Measurements from ENCODE around the gene NTHL1. TPM values are rescaled to one million over a fixed set of nuclear protein-coding genes. Genes with fewer than 3 reads are reported as not detected.

Gene NTHL1
- total RNA-seq, 1 experiment from 2014 or later, result 47.3 TPM

- TF ChIP-seq CTCF (conservative IDR thresholded peaks at IDR 0.05) (no peak), EZH2 (IDR thresholded peaks at IDR 0.05; ENCODE audit: low read depth) (no peak)
- no peak overlapping the region for H3K4me2 ChIP-seq
- ChIA-PET POLR2A (ENCODE audit: unreplicated experiment) (no interaction called here), CTCF (no interaction called here)
- no peak overlapping the region for H3K4me3 ChIP-seq
- H3K4me1 ChIP-seq (replicated peaks; ENCODE audit: insufficient read depth), result no peaks in the 10 kb centered on the region
- intact Hi-C loops (cut with micrococcal nuclease; ENCODE audit: unreplicated experiment), result no loop called here
- no peak overlapping the region for H3K27ac ChIP-seq
- no peak overlapping the region for H2AFZ ChIP-seq
- H3F3A ChIP-seq (ENCODE audit: insufficient read depth, low read depth), result no peaks in the 10 kb centered on the region
- BruUV-seq (replicated peaks), result no TSS peak
- H3K79me2 ChIP-seq (ENCODE audit: low read depth), result no peaks in the 10 kb centered on the region
- no peaks in the 10 kb centered on the region for H4K20me1 ChIP-seq (ENCODE audit: insufficient read depth)
- no peak for DNase-seq
- H3K27me3 ChIP-seq (ENCODE audit: insufficient read depth, low read depth), result no peaks in the 10 kb centered on the region
- H3K9me2 ChIP-seq (ENCODE audit: insufficient read depth), result no peaks in the 10 kb centered on the region
- H3K9me3 ChIP-seq (ENCODE audit: insufficient read depth, low read depth), result no peaks in the 10 kb centered on the region
- H3K36me3 ChIP-seq (ENCODE audit: low read depth), result no peaks in the 10 kb centered on the region
These were observed 28.0 kb upstream of the NTHL1 start for GRCh38 chr16:2075631-2076030.

GRCh38 chr16:2074071-2074470 is 26.4 kb upstream of the NTHL1 start:
- intact Hi-C loops (cut with micrococcal nuclease; ENCODE audit: unreplicated experiment), result no loop called here
- Histone ChIP-seq H3K4me2 (no peak overlapping the region), H3K9me3 (ENCODE audit: insufficient read depth, low read depth) (no peaks in the 10 kb centered on the region), H3K36me3 (ENCODE audit: low read depth) (no peaks in the 10 kb centered on the region), H2AFZ (no peak overlapping the region), H3K4me3 (no peak overlapping the region), H4K20me1 (ENCODE audit: insufficient read depth) (no peaks in the 10 kb centered on the region), H3F3A (ENCODE audit: insufficient read depth, low read depth) (no peaks in the 10 kb centered on the region), H3K9me2 (ENCODE audit: insufficient read depth) (no peaks in the 10 kb centered on the region), H3K27ac (no peak overlapping the region), H3K27me3 (ENCODE audit: insufficient read depth, low read depth) (no peaks in the 10 kb centered on the region), H3K4me1 (replicated peaks; ENCODE audit: insufficient read depth) (no peaks in the 10 kb centered on the region), H3K79me2 (ENCODE audit: low read depth) (no peaks in the 10 kb centered on the region)
- TF ChIP-seq EZH2 (IDR thresholded peaks at IDR 0.05; ENCODE audit: low read depth) (no peak), CTCF (conservative IDR thresholded peaks at IDR 0.05) (no peak)
- ChIA-PET CTCF (no interaction called here), POLR2A (ENCODE audit: unreplicated experiment) (no interaction called here)
- no peak for DNase-seq
- BruUV-seq (replicated peaks), result no TSS peak

- intact Hi-C loops (cut with micrococcal nuclease; ENCODE audit: unreplicated experiment), result no loop called here
- H3K79me2 ChIP-seq (ENCODE audit: low read depth), result no peaks in the 10 kb centered on the region
- H3K9me3 ChIP-seq (ENCODE audit: insufficient read depth, low read depth), result no peaks in the 10 kb centered on the region
- DNase-seq, result no peak
- no peaks in the 10 kb centered on the region for H3K27me3 ChIP-seq (ENCODE audit: insufficient read depth, low read depth)
- H3K4me2 ChIP-seq, result no peak overlapping the region
- no peaks in the 10 kb centered on the region for H3F3A ChIP-seq (ENCODE audit: insufficient read depth, low read depth)
- no peak overlapping the region for H3K4me3 ChIP-seq
- no peaks in the 10 kb centered on the region for H3K4me1 ChIP-seq (replicated peaks; ENCODE audit: insufficient read depth)
- H4K20me1 ChIP-seq (ENCODE audit: insufficient read depth), result no peaks in the 10 kb centered on the region
- POLR2A ChIA-PET (ENCODE audit: unreplicated experiment), result no interaction called here
- H3K27ac ChIP-seq, result no peak overlapping the region
- CTCF ChIA-PET, result no interaction called here
- H3K9me2 ChIP-seq (ENCODE audit: insufficient read depth), result no peaks in the 10 kb centered on the region
- no peak for TF ChIP-seq EZH2 (IDR thresholded peaks at IDR 0.05; ENCODE audit: low read depth)
- no peak for TF ChIP-seq CTCF (conservative IDR thresholded peaks at IDR 0.05)
- H2AFZ ChIP-seq, result no peak overlapping the region
- no peaks in the 10 kb centered on the region for H3K36me3 ChIP-seq (ENCODE audit: low read depth)
- BruUV-seq (replicated peaks), result no TSS peak
These were observed 25.3 kb upstream of the NTHL1 start for GRCh38 chr16:2072926-2073325.

Measured in PC-9 (cell line).